Hepatic stellate cell (primary cell): Measurements from ENCODE around the gene HCN4.

ENCODE experiments used
- DNase-seq: peaks from one replicate; pipeline ENCODE4 v3.0.0; 2011; ENCODE audit warnings: low spot score

The HCN4 gene

DNA sequence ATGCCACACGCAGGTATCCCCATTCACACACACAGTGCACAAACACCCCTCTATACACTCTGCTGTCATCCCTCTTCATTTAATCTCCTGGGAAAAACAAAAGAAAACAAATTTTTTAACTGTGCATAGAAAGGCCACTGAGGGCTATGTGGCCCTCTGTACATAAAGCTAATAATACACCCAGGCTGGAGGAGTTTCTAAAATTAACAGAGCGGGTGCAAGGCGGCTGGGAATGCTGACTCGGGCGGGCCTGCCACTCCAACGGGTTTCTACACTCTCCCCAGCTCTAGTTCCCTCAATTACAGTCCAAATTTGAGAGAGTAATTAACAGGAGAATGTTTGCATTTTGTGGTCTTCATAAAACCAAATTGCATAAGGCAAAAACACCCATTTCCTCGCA, 23.1 kb downstream of the HCN4 start:
- no peak for DNase-seq

DNA sequence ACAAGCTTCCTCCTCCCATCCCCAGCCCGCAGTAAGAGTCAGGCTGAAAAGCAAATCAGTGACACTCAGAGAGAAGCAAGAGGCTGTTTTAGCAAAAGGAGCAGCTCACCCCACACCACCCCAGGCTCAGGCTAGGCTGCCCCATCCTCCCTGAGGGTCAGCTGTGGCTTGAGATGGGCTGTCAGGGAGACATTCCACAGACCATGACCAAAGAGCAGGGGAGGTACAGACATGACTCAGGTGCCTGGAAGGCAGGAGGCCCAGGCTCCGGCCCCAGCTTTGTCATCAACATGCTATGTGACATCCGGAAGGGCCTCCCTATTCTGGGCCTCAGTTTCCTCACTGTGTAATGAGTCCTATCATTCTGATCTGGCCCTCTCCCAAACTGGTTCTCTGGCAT, 24.7 kb downstream of the HCN4 start:
- peak; percentile 71 for DNase-seq

DNA sequence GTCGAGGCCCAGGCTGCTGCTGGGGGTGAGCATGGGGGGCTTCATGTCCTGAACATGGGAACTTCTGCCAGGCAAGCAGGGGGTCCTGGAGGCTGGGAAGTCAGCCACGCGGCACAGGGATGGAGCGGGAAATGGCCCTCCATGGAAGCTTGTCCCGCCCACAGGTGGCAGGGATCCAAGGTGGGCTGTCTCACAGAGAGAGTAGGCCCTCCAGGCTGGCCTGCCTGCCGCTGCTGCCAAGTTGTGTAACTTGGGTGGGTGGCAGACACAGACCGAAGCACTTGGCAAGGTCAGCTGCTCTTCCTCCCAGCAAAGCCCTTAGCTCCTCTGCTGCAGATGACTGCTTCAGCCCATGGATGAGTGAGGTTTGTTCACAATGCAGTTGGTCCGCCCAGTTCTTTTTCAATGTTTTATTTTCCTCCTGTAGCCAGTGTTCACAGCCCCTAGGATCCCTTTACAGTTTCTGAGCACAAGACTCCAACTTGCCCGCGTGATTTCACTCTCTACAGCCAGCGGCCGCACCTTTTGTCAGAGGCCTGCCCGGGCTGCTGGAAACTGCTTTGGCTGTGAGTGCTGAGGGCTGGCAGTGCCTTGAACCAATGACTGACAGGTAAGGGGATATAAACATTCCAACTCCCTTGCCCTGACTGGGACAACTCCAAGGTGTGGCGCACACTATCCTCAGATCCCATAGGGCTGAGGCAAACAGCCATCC, 26.7 kb downstream of the HCN4 start:
- no peak for DNase-seq

- DNase-seq, result no peak
Measured at GRCh38 chr15:73340502-73341192, 28.1 kb downstream of the HCN4 start.

DNA sequence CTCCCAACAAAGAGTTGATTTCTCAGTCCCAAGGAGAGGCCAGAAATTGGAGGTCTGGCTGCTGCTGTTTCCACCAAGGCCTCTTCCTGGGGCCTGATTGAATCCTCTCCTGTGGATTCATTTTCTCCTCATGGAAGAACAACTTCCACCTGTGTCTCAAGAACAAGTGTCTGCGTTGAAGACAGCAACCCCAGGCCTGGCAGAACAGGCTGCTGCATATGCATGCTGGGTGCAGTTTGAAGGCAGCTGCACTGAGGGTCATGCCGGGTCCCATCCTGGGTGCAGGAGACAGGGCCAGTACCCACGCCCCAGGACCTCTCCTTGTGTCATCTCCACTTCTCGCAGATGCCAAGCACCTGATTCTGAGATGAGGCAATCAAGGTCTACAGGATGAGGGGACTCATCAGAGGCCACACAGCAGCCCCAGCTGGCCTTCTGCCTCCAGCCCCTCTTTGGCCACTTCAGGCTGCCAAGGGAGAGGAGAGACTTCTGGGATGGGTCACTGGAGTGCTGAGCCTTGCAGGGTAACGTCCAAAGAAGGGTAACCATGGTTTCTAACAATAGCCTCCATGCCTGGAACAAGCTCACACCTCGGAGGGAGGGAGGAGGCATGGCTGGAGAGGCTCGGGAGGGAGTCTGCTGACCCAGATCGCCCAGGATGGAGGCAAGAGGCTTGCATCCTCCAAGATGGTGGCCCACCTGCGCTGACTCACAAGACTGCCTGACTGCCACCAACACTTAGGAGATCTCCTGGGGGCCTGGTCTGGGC, 30.0 kb downstream of the HCN4 start:
- no peak for DNase-seq

DNA sequence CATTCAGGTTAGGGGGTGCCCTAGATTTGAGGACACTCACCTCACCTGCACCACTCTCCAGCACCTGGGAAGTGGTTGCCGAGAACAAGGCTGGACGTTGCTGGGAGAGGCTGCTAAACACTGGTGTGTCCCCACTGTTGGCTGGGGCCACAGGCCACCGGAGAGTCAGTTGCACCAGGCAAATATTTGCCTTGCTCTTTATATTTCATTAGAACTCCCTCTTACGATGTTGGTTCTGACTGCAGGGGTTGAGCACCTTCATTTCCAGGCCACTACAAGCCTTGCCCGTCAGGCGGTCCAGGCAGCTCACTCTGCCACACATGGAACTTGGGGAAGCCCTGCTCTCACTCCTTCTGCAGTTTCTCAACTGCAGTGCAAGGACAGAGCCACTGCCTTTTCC, 30.7 kb downstream of the HCN4 start:
- DNase-seq, result no peak

- DNase-seq, result no peak
Measured at GRCh38 chr15:73337187-73337586, 31.6 kb downstream of the HCN4 start.

GRCh38 chr15:73336756-73337155, 32.0 kb downstream of the HCN4 start:
- DNase-seq, result no peak

GRCh38 chr15:73335471-73335870, 33.3 kb downstream of the HCN4 start:
- DNase-seq, result no peak

DNA sequence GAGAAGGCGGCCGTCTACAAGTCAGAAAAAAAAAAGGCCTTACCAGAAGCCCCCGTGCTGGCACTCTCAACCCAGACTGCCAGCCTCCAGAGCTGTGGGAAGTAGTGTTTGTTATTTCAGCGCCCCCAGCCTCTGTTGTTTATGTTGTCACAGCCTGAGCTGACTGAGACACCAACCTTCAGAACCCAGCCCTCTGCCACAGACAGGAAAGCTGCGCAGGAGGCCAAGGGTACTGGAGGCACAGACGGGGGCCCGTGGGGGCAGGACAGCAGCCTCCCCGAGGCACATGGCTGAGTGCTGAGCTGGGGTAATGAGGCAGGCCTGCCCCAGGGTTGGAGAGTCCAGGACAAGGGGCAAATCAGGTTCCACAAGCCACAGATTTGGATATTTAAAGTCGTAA, 33.7 kb downstream of the HCN4 start:
- DNase-seq, result no peak

GRCh38 chr15:73334086-73334485, 34.7 kb downstream of the HCN4 start:
- no peak for DNase-seq

DNA sequence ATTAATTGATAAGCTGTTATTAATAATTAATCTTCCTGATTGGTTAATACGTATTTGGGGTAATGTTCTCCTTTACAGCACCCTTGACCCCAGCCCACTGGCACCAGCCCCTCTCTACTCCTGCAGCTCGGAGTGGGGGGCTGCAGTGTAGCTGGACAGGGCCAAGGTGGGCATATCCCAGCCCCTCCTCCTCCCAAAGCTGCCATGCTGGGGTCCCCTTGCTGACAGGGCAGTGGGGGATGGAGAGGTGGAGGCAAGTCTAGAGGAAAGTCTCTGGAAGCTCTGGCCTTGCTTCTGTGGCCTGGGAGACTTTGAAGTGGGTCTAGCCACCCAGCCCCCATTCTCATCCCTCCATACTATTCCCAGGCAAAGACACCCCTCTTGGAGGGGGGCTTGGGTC, 35.8 kb downstream of the HCN4 start:
- no peak for DNase-seq

- no peak for DNase-seq
Measured at GRCh38 chr15:73331991-73332925, 36.5 kb downstream of the HCN4 start.

- DNase-seq, result no peak
Measured at GRCh38 chr15:73331501-73331900, 37.3 kb downstream of the HCN4 start.

DNA sequence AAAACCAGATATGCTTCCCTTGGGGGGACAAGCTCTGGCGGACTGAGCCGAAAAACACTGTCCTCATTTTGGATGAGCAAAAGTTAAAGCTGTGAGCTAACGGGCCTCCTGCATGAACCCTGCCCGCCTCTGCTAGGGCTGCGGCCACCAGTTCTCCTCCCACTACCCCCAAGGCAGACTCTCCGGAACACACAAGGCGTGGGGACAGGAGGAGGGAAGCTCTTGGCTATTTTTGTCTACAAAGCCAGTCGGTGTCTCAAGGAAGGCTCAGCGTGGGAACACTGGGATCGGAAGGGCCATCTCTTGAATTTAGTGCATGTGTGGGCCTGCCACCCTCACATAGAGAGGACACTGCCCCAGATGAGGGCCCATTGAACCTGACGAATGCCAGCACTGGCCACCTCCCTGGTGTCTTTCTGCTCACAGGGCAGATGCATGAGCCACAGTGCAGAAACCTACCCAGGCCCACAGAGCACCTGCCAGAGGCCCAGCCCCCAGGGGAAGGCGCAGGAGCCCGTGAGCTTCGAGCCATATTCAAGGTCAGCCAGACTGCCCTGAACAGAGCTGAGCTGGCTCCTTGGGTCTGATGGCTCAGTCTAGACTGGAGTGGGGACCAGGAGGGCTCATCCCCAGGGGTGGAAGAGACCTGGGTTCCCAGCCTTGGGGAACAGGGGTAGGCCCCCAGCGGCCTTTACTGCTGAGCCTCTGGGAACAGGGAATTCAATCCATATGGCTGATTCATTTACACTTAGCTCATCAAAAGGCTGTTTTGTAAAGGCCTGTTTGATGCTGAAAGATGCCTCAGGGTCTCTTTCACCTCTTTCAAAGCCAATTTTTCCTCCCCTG, 38.3 kb downstream of the HCN4 start:
- DNase-seq, result no peak

GRCh38 chr15:73329501-73330200, 39.1 kb downstream of the HCN4 start:
- DNase-seq, result no peak

- DNase-seq, result no peak
Measured at GRCh38 chr15:73328981-73329380, 39.8 kb downstream of the HCN4 start.

DNA sequence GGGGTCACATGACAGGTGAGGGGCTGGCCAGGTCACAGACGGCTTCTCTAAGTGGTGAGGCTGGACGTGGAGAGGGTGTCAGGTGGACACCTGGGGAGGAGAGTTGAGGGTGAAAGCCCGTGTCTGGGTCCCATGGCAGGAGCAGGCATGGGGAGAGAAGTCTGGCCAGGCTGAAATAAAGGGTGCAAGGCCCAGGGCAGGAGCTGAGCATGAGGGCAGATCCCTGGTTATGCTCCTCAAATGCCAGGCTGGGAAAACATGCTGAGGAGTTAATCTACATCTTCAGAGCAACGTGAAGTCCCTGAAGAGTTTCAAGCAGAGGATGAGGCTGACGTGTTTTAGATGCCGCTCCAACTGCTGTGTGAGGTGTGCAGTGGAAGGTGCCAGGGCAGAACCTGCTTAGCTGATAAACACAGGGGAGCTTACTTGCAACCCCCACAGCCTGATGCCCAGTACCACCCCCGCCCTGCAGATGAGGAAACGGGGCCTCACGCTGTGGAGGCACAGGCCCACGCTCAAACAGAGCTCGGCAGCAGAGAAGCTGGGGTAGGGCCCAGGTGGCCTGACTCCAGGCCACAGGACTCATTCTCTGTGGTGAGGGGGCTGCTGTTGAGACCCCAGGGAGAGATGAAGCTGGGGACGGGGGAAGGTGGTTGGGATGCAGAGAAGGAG, 40.5 kb downstream of the HCN4 start:
- no peak for DNase-seq

DNA sequence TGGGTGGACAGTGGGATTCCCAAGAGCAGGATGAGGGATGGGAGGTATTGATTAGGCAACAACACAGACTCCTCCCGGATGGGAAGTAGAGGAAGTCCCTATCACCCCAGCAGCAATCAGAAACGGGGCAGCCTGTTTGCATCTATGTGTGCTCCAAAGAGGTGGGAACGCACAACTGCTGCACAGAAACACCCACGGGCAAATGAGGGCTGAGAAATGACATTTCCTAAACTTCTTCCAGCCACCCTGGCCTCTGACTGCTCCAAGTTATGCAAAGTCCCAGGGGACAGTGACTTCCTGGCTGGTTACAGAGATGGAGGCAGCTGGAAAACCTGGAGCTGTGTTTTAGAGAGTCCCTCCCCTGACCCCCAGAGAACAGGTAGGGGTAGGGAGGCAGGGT, 42.6 kb downstream of the HCN4 start:
- peak; percentile 39 for DNase-seq
